Astrocyte of the spinal cord (primary cell): ENCODE data around the gene EPG5.

Experiments
- DNase-seq: peaks from one replicate; pipeline ENCODE4 v3.0.0; 2011; ENCODE audit warnings: low read depth, low spot score
- H3K4me3 ChIP-seq: 2 replicates; pipeline ENCODE4 v1.5.1; 2011; ENCODE audit warnings: low read depth, mild to moderate bottlenecking, low read length, moderate library complexity
- in situ Hi-C: cut with HindIII; loops from 2 replicates; pipeline ENCODE4 v1.10.0; 2017; ENCODE audit warnings: low sequenced_read_pairs
- TF ChIP-seq, protein P1 (sequence below): IDR thresholded peaks from 2 replicates; pipeline ENCODE4 v1.5.1; 2012; ENCODE audit warnings: low read depth, mild to moderate bottlenecking, low read length, inconsistent platforms

Gene EPG5

DNA sequence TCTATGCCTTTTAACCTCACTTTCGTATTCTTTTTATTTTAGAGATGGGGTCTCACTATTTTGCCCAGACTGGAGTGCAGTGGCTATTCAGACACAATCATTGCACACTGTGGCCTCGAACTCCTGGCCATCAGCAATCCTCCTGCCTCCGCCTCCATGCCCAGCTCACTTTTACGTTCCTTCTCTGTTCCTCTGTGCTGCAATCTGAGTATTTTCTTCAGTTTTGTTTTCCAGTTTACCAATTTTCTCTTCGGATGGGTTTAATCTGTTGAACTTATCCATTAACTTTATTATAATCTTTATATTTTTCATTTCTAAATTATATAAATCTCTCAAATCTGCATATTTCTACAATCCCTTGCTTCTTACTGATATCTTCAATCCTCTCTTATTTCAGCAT, 103.0 kb downstream of the EPG5 start:
- in situ Hi-C loops: no loop called here
- H3K4me3 ChIP-seq: no peak overlapping the region
- DNase-seq: no peak
- TF ChIP-seq, protein P1, sequence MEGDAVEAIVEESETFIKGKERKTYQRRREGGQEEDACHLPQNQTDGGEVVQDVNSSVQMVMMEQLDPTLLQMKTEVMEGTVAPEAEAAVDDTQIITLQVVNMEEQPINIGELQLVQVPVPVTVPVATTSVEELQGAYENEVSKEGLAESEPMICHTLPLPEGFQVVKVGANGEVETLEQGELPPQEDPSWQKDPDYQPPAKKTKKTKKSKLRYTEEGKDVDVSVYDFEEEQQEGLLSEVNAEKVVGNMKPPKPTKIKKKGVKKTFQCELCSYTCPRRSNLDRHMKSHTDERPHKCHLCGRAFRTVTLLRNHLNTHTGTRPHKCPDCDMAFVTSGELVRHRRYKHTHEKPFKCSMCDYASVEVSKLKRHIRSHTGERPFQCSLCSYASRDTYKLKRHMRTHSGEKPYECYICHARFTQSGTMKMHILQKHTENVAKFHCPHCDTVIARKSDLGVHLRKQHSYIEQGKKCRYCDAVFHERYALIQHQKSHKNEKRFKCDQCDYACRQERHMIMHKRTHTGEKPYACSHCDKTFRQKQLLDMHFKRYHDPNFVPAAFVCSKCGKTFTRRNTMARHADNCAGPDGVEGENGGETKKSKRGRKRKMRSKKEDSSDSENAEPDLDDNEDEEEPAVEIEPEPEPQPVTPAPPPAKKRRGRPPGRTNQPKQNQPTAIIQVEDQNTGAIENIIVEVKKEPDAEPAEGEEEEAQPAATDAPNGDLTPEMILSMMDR: no peak

GRCh38 chr18:45863469-45863868, 103.7 kb downstream of the EPG5 start:
- no peak for DNase-seq
- TF ChIP-seq, protein P1: no peak
- no peak overlapping the region for H3K4me3 ChIP-seq
- in situ Hi-C loops: no loop called here

- in situ Hi-C loops: no loop called here
- no peak for DNase-seq
- TF ChIP-seq, protein P1: no peak
- H3K4me3 ChIP-seq: no peak overlapping the region
Observed at GRCh38 chr18:45861926-45862325, 105.2 kb downstream of the EPG5 start.

- TF ChIP-seq, protein P1: no peak
- in situ Hi-C loops: no loop called here
- no peak overlapping the region for H3K4me3 ChIP-seq
- peak; percentile 23 for DNase-seq
Observed at GRCh38 chr18:45860971-45861370, 106.2 kb downstream of the EPG5 start.

- DNase-seq: no peak
- no peak overlapping the region for H3K4me3 ChIP-seq
- in situ Hi-C loops: no loop called here
- TF ChIP-seq, protein P1: no peak
Observed at GRCh38 chr18:45860492-45860891, 106.6 kb downstream of the EPG5 start.

DNA sequence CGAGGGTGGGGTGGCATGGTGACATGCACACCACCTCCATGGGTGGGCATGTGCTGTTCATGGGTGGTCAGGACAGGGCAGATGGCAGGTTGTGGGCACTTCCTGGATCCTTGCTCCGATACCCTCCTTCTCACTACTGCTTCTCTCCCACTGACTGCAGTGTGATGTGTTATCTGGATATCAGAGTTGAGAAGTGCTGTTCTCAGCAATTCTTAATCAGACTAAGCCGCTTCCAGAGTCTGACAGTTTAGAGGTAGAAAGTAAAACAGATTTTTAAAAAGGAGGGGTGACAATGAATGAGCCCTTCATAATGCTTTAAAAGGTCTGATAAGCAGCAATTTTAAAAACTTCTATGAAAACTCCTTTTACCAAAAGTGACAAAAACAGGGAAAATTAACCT, 107.8 kb downstream of the EPG5 start:
- TF ChIP-seq, protein P1: no peak
- DNase-seq: no peak
- in situ Hi-C loops: no loop called here
- H3K4me3 ChIP-seq: no peak overlapping the region

- H3K4me3 ChIP-seq: no peak overlapping the region
- DNase-seq: peak; percentile 76
- in situ Hi-C loops: no loop called here
- TF ChIP-seq, protein P1: no peak
Observed at GRCh38 chr18:45856531-45856930, 110.6 kb downstream of the EPG5 start.
